Measurements from ENCODE around the gene ETS2. TPM values are rescaled to one million over a fixed set of nuclear protein-coding genes. Genes with fewer than 3 reads are reported as not detected.
"Not testable (repeated sequence)": the region's sequence is repeated elsewhere in the genome, so short reads cannot be mapped to it uniquely, and the experiment has no call there.

Gene ETS2
- polyA plus RNA-seq, 1 donor from 2014 or later = 2.8 TPM

DNA sequence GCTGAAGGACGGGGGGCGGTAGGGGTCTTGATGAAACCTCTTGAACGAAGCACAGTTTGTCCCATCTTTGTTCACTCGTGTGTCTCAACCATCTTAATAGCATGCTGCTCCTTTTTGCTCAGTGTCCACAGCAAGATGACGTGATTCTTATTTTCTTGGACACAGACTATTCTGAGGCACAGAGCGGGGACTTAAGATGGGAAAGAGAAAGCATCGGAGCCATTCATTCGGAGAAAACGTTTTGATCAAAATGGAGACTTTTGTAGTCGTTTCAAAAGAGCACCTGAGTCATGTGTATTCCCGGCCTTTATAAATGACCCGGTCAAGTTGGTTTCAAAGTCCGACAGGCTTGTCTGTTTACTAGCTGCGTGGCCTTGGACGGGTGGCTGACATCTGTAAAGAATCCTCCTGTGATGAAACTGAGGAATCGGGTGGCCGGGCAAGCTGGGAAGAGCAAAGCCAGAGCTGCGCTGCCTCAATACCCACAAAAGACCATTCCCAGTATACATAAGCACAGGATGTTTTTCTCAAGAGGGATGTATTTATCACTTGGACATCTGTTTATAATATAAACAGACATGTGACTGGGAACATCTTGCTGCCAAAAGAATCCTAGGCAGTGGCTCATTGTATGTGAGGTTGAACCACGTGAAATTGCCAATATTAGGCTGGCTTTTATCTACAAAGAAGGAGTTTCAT lies 18.5 kb downstream of the ETS2 start:
- no peaks in the 10 kb centered on the region for H3K36me3 Mint-ChIP-seq
- no peaks in the 10 kb centered on the region for H3K27me3 Mint-ChIP-seq
- peaks cover 0 to 4% (median 2%) of the 10 kb centered on the region in 3 donors for H3K9me3 Mint-ChIP-seq
- no peak overlapping the region for H3K4me3 Mint-ChIP-seq
- H3K4me1 Mint-ChIP-seq = no peaks in the 10 kb centered on the region
- H3K27ac Mint-ChIP-seq = no peak overlapping the region

DNA sequence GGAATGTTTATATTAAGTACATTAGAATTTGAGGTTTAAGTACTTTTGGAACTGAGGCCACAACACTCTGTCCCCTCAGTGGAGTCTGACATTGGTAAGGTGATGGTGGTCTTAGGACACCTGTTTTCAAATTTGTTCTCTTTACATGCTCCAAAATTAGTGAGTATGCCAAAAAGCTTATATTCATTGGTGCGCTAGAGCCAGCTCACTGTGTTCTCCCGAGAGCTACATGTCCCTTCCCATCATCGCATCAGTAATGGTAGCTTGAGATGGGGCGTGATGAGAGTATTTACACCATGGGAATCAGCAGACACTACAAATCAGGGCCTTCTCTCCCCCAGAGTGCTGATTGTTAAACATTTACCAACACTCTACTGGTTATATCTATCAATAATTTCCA lies 19.5 kb downstream of the ETS2 start:
- H3K4me1 Mint-ChIP-seq = no peaks in the 10 kb centered on the region
- no peak overlapping the region for H3K27ac Mint-ChIP-seq
- H3K27me3 Mint-ChIP-seq = no peaks in the 10 kb centered on the region
- H3K36me3 Mint-ChIP-seq = no peaks in the 10 kb centered on the region
- peaks cover 0 to 4% (median 2%) of the 10 kb centered on the region in 3 donors for H3K9me3 Mint-ChIP-seq
- no peak overlapping the region for H3K4me3 Mint-ChIP-seq

DNA sequence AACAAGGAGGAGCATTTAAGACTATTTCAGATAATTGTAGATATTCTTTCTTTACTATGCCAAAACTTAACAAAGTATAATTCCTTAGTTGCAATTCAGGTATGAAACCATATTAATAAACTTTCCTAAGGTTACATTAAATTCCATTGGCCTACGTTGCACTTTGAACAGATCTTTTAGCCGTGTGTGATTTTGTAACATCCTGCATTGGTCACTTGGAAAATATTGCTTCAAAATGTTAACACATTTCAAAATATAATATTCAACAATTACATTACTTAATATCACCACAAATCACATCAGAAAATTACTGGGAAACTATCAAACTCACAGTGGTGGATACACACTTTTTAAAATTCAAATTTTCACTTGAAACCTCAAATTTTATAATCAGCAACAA lies 20.2 kb downstream of the ETS2 start:
- Mint-ChIP-seq H3K27ac (no peak overlapping the region), H3K36me3 (peaks cover under 1% of the 10 kb centered on the region), H3K4me3 (no peak overlapping the region), H3K27me3 (no peaks in the 10 kb centered on the region), H3K9me3 (peaks cover 0 to 4% (median 2%) of the 10 kb centered on the region in 3 donors), H3K4me1 (peaks cover under 1 to 5% (median 3%) of the 10 kb centered on the region in 3 donors)

DNA sequence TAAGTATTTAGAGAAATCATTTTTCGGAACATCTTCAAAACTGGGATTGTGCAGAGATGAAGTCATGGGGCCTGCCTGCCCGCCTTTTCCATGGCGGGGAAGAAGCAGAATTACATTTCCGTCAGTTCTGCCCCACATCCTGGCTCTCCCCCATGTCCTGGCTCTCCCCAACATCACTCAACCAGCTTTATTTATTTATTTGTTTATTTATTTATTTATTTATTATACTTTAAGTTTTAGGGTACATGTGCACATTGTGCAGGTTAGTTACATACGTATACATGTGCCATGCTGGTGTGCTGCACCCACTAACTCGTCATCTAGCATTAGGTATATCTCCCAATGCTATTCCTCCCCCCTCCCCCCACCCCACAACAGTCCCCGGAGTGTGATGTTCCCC lies 22.4 kb downstream of the ETS2 start:
- not testable (repeated sequence) for H3K9me3 Mint-ChIP-seq, H3K4me3 Mint-ChIP-seq
- peaks cover 13 to 15% (median 14%) of the 10 kb centered on the region in 3 donors for H3K4me1 Mint-ChIP-seq

DNA sequence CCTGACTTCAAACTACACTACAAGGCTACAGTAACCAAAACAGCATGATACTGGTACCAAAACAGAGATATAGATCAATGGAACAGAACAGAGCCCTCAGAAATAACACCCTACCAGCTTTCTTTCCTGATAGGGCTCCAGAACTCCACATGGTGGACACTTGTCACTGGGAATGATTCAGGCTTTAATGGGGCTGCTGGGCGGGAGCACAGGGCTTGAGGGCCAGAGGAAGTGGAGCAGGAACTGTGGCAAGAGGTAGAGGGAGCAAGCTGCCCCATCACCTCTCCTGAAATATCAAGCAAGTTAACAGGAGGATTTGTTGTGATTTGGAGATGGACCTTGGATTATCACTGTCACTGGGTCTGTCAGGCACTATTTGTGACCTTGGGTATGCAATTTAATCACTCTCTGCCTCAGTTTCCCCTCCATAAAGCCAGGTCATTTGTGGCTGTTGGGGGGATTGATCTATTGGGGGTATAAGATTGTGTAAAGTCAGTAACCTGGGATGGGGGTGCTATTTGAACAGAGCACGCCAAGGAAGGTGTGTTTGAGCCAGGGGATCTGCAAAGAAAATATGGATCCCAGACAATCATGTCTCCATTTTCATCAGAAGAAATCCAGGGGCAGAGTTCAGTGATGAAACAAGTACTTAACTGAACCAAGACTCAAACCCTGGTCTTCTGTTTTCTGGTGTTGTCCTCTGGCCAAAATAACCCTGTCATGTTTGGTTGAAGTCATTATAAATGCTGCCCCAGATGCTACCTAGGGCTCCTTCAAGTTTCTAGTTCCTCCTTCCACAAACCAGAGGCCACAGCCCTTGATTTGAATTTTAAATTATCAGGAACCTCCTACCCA lies 25.2 kb downstream of the ETS2 start:
- Mint-ChIP-seq H3K36me3 (peaks cover 2% of the 10 kb centered on the region), H3K4me3 (peak overlapping the region; percentile 12 to 70 (median 50)), H3K27me3 (peaks cover 6% of the 10 kb centered on the region), H3K9me3 (peaks cover 0 to 4% (median 4%) of the 10 kb centered on the region in 3 donors), H3K4me1 (peaks cover 13 to 15% (median 14%) of the 10 kb centered on the region in 3 donors), H3K27ac (peak overlapping the region in 2 of 3 donors; percentile 80 to 81)

More for the DNA sequence above, 22.4 kb downstream of the ETS2 start:
- H3K27me3 Mint-ChIP-seq, H3K27ac Mint-ChIP-seq, H3K36me3 Mint-ChIP-seq: not testable (repeated sequence)

DNA sequence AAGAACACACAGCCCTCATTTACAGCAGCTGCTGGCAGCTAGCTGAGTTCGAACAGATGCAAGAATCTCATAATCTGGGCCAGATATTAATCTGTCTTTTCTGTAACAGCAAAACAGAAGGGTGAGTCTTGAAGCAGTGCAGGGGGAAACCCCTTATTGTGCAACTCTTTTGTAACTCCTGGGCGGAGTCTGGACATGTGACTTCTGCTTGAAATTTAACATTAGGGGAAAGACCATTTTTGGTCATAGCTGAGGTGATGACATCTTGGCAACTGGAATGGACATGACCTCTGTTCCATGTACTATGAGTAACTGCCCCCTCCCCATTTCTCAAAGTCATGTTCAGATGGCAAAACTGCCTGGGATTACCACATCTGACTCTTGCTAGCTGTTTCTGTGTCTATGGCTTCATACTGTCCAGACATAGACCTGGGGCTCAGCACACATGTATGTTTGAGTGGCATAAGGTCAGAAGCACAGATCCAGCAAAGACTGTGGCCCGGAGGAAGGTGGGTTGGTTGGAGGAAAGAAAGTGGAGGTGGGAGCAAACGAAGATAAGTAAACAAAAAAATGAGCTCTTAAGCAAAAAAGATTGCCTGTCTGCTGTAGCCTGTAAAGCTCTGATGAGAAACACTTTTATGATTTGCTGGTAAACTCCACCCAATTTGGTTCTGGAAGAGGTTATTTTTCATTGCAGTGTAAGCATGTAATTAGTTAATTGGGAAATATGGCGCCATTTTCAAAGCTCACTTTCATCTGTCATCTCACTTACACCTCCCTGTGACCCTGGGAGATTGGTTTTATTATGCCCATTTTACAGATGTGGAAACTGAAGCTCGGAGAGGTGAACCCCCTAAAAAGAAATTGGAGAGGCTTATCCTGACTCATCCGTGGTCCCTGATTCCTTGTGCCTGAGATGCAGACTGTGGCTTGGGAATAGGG lies 26.1 kb downstream of the ETS2 start:
- Mint-ChIP-seq H3K4me3 (peak overlapping the region; percentile 12 to 70 (median 50)), H3K4me1 (peaks cover 13 to 15% (median 14%) of the 10 kb centered on the region in 3 donors), H3K9me3 (peaks cover 0 to 4% (median 4%) of the 10 kb centered on the region in 3 donors), H3K27ac (peak overlapping the region in 2 of 3 donors; percentile 80 to 81), H3K36me3 (peaks cover 2% of the 10 kb centered on the region), H3K27me3 (peaks cover 9% of the 10 kb centered on the region)

DNA sequence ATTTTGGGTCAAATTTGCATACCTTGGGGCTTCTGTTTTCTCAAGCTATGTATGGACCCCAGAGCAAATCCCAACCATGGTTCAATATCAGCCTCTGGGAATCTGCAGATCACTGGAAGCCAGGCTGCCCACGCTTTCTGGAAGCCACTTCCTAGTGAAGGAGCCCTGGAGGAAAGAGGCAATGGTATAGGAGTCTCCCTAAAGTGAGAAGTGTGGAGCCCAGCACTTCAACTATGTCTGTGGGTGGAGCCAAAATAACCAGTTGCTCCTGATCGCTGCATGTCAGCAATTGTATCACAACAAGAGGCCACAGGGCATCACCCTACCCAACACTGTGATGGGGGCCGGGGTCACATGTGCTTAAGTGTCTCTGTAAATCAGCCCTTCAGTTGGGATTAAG lies 26.9 kb downstream of the ETS2 start:
- peaks cover 0 to 2% (median 0%) of the 10 kb centered on the region in 3 donors for H3K9me3 Mint-ChIP-seq
- no peak overlapping the region for H3K27ac Mint-ChIP-seq
- peaks cover 13 to 15% (median 14%) of the 10 kb centered on the region in 3 donors for H3K4me1 Mint-ChIP-seq
- H3K4me3 Mint-ChIP-seq = no peak overlapping the region
- H3K27me3 Mint-ChIP-seq = peaks cover 9% of the 10 kb centered on the region
- H3K36me3 Mint-ChIP-seq = peaks cover 2% of the 10 kb centered on the region

DNA sequence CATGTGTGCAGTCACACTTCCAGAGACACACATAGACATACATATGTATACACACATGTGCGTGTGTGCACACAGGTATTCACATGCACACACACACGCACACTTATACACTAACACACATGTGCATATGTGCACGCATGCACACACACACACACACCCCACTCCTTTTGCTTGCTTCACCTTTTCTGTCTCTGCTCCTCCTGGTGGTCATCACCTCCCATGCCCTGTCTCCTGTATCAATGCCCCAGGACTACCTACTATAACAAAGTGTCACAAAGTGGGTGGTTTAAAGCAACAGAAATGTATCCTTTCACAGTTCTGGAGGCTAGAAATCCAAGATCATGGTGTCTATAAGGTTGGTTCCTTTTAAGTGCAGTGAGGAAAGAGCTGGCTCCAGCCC lies 27.4 kb downstream of the ETS2 start:
- H3K4me3 Mint-ChIP-seq = no peak overlapping the region
- peaks cover 9% of the 10 kb centered on the region for H3K27me3 Mint-ChIP-seq
- H3K27ac Mint-ChIP-seq = no peak overlapping the region
- H3K9me3 Mint-ChIP-seq = peaks cover 0 to 2% (median 0%) of the 10 kb centered on the region in 3 donors
- H3K36me3 Mint-ChIP-seq = peaks cover 2% of the 10 kb centered on the region
- H3K4me1 Mint-ChIP-seq = peaks cover 13 to 15% (median 14%) of the 10 kb centered on the region in 3 donors

DNA sequence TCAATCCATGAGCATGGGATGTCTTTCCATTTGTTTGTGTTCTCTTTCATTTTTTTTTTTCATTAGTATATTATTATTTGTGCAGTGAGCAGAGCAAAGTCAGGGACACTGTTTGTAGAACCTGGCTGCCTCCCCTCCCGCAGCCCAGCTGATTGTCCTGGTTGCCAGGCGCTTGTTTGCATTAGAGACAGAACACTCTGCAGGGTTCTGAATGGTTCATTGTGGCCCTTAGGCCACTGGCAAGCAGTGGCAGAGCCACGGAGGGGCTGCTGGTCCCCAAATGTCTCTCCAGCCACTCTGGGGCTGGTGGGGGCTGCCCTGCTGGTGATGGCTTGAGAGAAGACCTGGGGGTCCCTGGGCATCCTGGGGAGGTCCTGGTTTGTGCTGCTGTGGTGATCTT lies 29.0 kb downstream of the ETS2 start:
- Mint-ChIP-seq H3K9me3 (peaks cover 0 to 2% (median 0%) of the 10 kb centered on the region in 3 donors), H3K36me3 (peaks cover 2% of the 10 kb centered on the region), H3K27me3 (peaks cover 17% of the 10 kb centered on the region), H3K4me1 (peaks cover 13 to 15% (median 14%) of the 10 kb centered on the region in 3 donors), H3K4me3 (no peak overlapping the region), H3K27ac (no peak overlapping the region)

DNA sequence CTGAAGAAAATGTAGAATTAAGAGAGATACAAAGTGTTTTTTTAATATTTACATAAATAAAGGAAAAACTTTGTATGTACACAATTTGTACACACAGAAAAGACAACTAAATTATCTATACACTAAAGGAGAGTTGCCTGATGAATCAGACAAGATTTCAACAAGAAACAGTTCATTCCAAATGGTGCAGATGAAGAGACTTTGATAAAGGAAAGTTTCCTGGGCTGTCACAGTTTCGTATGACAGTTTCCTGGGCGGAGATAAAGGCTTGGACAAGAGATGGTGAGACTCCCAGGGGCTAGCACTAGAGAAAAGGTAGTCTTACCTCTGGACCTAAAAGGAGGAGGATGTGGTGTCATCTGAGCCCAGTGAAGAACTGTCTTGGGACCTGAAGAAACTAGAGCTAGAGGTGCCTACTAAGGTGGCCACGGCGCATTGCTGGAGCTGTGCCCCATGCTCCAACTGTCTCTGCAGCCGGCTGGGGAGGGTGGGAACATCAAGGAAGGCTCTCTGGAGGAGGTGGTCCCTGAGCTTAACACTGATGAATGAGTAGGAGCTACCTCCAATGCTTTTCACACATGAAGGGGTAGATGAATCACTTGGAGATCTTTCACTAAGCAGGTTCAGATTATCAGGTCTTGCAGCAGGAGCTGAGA lies 32.2 kb downstream of the ETS2 start:
- no peaks in the 10 kb centered on the region for H3K4me1 Mint-ChIP-seq
- no peak overlapping the region for H3K4me3 Mint-ChIP-seq
- no peaks in the 10 kb centered on the region for H3K36me3 Mint-ChIP-seq
- peaks cover 19% of the 10 kb centered on the region for H3K27me3 Mint-ChIP-seq
- peaks cover 0 to 2% (median 0%) of the 10 kb centered on the region in 3 donors for H3K9me3 Mint-ChIP-seq
- H3K27ac Mint-ChIP-seq = no peak overlapping the region

DNA sequence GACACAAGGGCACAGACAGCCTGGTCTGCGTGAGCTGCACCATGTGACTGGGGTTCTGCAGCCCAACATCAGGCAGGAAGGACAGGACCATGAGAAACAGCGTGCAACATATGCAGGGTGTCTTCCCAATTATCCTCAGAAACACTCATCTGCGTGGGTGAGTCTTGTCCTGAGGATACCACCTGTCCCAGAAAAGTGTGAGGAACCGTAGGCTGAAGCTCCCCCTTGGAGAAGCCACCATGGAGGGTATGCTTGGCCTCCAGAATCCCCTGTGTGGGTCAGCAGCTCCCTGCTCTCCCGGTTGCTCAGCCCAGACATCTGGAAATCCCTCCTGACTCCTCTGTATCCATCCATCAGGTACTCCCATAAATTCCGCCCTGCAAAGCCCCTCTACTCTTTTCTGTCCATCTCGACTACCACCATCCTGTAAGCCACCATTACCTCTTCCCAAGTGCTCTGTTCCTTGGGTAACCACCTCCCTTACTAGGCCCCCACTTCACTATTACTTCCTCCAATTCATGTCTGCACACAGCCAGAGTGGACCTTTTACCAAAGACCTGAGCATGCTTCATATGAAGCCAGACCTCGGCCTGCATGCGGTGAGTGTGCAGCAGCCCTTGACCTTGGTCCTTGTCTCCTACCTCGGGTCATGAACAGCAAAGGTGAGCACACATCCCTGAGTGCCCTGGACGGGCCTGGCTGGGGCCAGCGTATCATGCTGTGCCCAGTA lies 33.0 kb downstream of the ETS2 start:
- H3K27ac Mint-ChIP-seq = no peak overlapping the region
- no peak overlapping the region for H3K4me3 Mint-ChIP-seq
- H3K27me3 Mint-ChIP-seq = peaks cover 18% of the 10 kb centered on the region
- H3K4me1 Mint-ChIP-seq = no peaks in the 10 kb centered on the region
- H3K9me3 Mint-ChIP-seq = peaks cover 0 to 2% (median 0%) of the 10 kb centered on the region in 3 donors
- H3K36me3 Mint-ChIP-seq = no peaks in the 10 kb centered on the region

DNA sequence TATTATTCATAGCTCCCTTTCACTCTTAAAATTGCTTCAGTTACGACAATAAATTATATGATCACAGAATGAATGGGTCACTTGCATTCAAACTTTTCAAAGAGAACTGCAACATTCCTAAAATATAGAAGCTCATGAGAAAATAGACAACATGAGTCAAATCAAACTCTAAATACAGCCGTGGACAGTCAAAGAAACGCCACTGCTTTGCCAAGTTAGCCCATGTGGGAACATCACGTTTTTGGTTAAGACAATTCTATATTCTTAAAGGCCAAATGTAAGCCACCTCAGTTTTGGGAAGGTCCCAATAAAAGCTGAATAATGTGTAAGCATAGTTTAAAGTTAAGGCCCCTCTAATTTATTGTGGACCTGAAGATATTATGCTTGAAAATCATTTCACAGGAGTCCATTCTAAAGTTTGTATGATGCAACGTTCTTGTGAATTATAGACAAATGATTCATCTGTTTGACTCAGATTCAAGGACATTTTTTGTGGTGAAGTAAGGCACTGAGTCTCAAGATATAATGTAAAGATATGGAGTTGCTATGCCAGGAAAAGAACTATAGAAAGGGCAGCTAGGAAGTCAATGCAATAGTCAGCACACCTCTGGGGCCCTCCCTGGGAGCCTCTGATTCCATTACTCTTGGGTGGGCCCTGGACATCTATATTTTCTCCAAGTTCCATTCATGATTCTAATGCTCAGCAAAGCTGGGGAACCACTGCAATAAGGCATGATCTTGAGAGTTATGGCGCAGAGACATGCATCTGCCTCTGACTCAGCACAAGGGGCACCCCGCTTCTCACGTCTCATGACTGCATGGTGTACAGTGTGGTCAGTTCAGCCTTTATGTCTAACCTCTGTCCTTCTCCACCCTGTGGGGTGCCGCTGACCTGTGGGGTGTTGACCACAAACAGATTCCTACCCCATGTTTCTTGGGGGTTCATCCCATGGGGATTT lies 33.9 kb downstream of the ETS2 start:
- no peaks in the 10 kb centered on the region for H3K4me1 Mint-ChIP-seq
- H3K27me3 Mint-ChIP-seq = peaks cover 18% of the 10 kb centered on the region
- no peaks in the 10 kb centered on the region for H3K9me3 Mint-ChIP-seq
- no peak overlapping the region for H3K4me3 Mint-ChIP-seq
- H3K36me3 Mint-ChIP-seq = no peaks in the 10 kb centered on the region
- H3K27ac Mint-ChIP-seq = no peak overlapping the region

All from IgD-negative memory B cell (primary cell).